MM.1S (cell line): ENCODE measurements around the gene TMEM179.

ENCODE experiments used
- DNase-seq: peaks from one replicate; pipeline ENCODE4 v3.0.0-alpha.2; 2015
- H2AFZ ChIP-seq: fragments of 300-600 bp; sonication (generic); 2 replicates; pipeline ENCODE4 v1.6.0; 2016; ENCODE audit warnings: antibody characterized with exemption, low read length
- H3F3A ChIP-seq: fragments of 300-600 bp; sonication (generic); 2 replicates; pipeline ENCODE4 v1.6.1; 2016; ENCODE audit warnings: mild to moderate bottlenecking, antibody characterized with exemption, low read length, moderate library complexity, mixed read lengths; ENCODE audit not compliant: insufficient read depth
- H3K27ac ChIP-seq: fragments of 300-600 bp; sonication (generic); 2 replicates; pipeline ENCODE4 v1.5.1; 2016; ENCODE audit warnings: mild to moderate bottlenecking, low read length
- H3K27me3 ChIP-seq: fragments of 300-600 bp; sonication (generic); replicated peaks from 2 replicates; pipeline ENCODE4 v1.6.0; 2016; ENCODE audit warnings: low read length; ENCODE audit not compliant: insufficient read depth
- H3K36me3 ChIP-seq: fragments of 300-600 bp; sonication (generic); replicated peaks from 2 replicates; pipeline ENCODE4 v1.6.1; 2016; ENCODE audit warnings: mild to moderate bottlenecking, low read length, mixed read lengths; ENCODE audit not compliant: insufficient read depth
- H3K4me1 ChIP-seq: fragments of 300-600 bp; sonication (generic); 2 replicates; pipeline ENCODE4 v1.6.1; 2016; ENCODE audit warnings: low read length, mixed read lengths
- H3K4me2 ChIP-seq: fragments of 300-600 bp; sonication (generic); 2 replicates; pipeline ENCODE4 v1.6.0; 2016; ENCODE audit warnings: low read depth, low read length
- H3K4me3 ChIP-seq: fragments of 300-600 bp; sonication (generic); 2 replicates; pipeline ENCODE4 v1.5.1; 2016; ENCODE audit warnings: low read length, mixed read lengths
- H3K79me2 ChIP-seq: fragments of 300-600 bp; sonication (generic); 2 replicates; pipeline ENCODE4 v1.6.1; 2016; ENCODE audit warnings: mixed run types, low read length, mixed read lengths
- H3K9ac ChIP-seq: fragments of 300-600 bp; sonication (generic); 2 replicates; pipeline ENCODE4 v1.6.1; 2016; ENCODE audit warnings: low read length, mixed read lengths
- H3K9me2 ChIP-seq: fragments of 300-600 bp; sonication (generic); replicated peaks from 2 replicates; pipeline ENCODE4 v1.6.1; 2016; ENCODE audit warnings: mild to moderate bottlenecking, low read length, mixed read lengths; ENCODE audit not compliant: insufficient read depth
- H3K9me3 ChIP-seq: fragments of 300-600 bp; sonication (generic); replicated peaks from 2 replicates; pipeline ENCODE4 v1.6.1; 2016; ENCODE audit warnings: mild to moderate bottlenecking, low read length, mixed read lengths; ENCODE audit not compliant: insufficient read depth
- H4K20me1 ChIP-seq: fragments of 300-600 bp; sonication (generic); 2 replicates; pipeline ENCODE4 v1.6.1; 2016; ENCODE audit warnings: mild to moderate bottlenecking, low read length, moderate library complexity, mixed read lengths; ENCODE audit not compliant: insufficient read depth
- EZH2 ChIP-seq: fragments of 300-600 bp; sonication (generic); optimal IDR thresholded peaks from 2 replicates; pipeline ENCODE3; 2017; ENCODE audit warnings: low read depth, mild to moderate bottlenecking, antibody characterized with exemption, low read length, mixed read lengths
- EZH2phosphoT487 ChIP-seq: fragments of 300-600 bp; sonication (generic); IDR thresholded peaks from 2 replicates; pipeline ENCODE4 v1.6.1; 2018; ENCODE audit warnings: antibody characterized with exemption, low read length
- TF ChIP-seq, protein P1 (sequence below): fragments of 300-600 bp; sonication (generic); IDR thresholded peaks from 2 replicates; pipeline ENCODE4 v1.5.1; 2016; ENCODE audit warnings: antibody characterized with exemption, low read length, mixed read lengths

The TMEM179 gene

DNA sequence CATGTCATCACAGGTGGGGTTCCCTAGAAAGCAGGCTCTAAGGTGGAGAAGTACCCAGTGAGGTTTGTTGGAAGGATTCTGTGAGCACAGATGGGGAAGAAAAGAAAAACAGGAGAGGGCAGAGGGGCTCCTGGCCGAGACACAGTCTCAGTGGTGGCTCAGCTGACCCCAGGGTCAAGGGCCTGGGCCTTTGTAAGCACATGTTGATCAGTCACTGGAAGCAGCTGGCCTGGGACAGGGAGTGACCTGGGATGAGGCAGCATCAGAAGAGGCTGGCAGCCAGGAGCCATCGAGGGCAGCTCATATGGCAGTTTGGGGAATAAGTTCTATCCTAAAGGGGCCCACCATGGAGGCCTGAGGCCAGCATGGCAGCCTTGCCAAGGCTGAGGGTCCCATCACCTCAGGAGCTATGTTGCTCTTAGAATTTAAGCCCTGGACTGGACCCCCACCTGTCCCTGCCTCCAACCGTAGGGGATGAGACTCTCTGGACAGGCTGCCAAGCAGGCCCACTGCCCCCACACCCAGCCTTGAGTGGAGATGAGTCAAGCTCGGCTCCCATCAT, 6.3 kb upstream of the TMEM179 start:
- no peaks in the 10 kb centered on the region for H3K79me2 ChIP-seq
- TF ChIP-seq, protein P1, sequence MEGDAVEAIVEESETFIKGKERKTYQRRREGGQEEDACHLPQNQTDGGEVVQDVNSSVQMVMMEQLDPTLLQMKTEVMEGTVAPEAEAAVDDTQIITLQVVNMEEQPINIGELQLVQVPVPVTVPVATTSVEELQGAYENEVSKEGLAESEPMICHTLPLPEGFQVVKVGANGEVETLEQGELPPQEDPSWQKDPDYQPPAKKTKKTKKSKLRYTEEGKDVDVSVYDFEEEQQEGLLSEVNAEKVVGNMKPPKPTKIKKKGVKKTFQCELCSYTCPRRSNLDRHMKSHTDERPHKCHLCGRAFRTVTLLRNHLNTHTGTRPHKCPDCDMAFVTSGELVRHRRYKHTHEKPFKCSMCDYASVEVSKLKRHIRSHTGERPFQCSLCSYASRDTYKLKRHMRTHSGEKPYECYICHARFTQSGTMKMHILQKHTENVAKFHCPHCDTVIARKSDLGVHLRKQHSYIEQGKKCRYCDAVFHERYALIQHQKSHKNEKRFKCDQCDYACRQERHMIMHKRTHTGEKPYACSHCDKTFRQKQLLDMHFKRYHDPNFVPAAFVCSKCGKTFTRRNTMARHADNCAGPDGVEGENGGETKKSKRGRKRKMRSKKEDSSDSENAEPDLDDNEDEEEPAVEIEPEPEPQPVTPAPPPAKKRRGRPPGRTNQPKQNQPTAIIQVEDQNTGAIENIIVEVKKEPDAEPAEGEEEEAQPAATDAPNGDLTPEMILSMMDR, result no peak
- TF ChIP-seq EZH2 (no peak), EZH2phosphoT487 (no peak)
- no peak overlapping the region for H2AFZ ChIP-seq
- no peak overlapping the region for H3K27ac ChIP-seq
- H3K4me1 ChIP-seq, result no peaks in the 10 kb centered on the region
- H3K4me2 ChIP-seq, result no peak overlapping the region
- H3K9me2 ChIP-seq, result no peaks in the 10 kb centered on the region
- no peaks in the 10 kb centered on the region for H3F3A ChIP-seq
- H3K36me3 ChIP-seq, result no peaks in the 10 kb centered on the region
- no peak overlapping the region for H3K4me3 ChIP-seq
- no peak for DNase-seq
- no peaks in the 10 kb centered on the region for H3K9me3 ChIP-seq
- no peak overlapping the region for H3K9ac ChIP-seq
- H4K20me1 ChIP-seq, result no peaks in the 10 kb centered on the region
- peaks cover 22% of the 10 kb centered on the region for H3K27me3 ChIP-seq

DNA sequence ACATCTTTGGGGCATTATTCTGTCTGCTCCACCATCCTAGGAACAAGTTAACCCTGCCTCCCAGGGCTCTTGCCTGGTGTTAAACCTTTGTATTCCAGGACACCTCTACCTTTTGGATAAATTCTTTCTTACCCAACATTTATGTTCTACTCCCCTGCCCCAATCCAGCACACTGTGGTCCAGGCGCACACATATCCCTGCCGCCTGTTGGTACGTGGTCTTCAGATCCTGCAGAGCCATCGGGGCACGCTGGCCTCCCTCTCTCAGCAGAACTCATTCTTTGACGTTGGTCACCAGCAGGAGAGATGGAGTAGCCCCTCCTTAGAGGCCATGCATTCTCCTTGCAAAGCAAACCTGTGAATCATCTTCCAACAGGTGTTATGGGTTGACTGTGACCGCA, 5.1 kb upstream of the TMEM179 start:
- Histone ChIP-seq H3F3A (no peaks in the 10 kb centered on the region), H2AFZ (no peak overlapping the region), H4K20me1 (no peaks in the 10 kb centered on the region), H3K4me3 (no peak overlapping the region), H3K79me2 (no peaks in the 10 kb centered on the region), H3K4me2 (no peak overlapping the region), H3K36me3 (no peaks in the 10 kb centered on the region), H3K27ac (no peak overlapping the region), H3K27me3 (peaks cover 22% of the 10 kb centered on the region), H3K4me1 (no peaks in the 10 kb centered on the region), H3K9me3 (no peaks in the 10 kb centered on the region), H3K9me2 (no peaks in the 10 kb centered on the region), H3K9ac (no peak overlapping the region)
- TF ChIP-seq, protein P1, result no peak
- TF ChIP-seq EZH2 (no peak), EZH2phosphoT487 (no peak)
- no peak for DNase-seq

DNA sequence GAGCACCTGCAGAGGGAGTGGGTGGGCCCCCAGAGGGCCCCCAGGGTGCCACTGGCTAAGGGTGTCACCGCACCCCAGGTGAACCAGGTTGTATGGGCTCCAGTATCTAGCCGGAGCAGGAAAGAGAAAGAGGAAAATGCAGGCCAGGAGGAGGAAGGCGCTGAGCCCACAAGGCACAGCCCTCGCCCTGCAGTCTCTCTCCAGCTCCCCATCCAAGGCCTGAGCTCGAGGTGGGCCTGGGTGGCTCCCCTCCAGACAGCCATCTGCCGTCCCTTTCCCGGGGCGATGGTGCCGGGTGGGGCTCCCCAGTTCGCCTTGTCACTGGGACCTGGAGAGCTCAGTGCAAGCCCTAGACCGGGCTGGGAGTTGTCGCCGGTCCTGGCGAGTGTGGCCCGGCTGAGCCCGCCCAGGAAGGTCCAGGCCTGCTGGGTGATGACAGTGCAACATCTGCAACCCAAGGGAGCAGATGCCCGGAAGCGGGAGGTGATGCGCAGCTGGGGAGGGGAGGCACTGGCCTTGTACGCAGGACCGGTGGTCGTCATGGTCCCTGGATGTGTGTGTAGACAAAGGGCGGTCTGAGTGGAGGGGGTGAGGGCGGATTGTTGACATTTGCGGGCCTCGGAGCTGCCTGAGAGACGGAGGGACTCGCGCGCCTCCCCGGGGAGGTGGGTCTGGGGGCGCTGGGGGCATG, 716 bp downstream of the TMEM179 start:
- H3K4me2 ChIP-seq, result no peak overlapping the region
- H3F3A ChIP-seq, result no peaks in the 10 kb centered on the region
- H3K9me3 ChIP-seq, result no peaks in the 10 kb centered on the region
- H3K27me3 ChIP-seq, result peaks cover 12% of the 10 kb centered on the region; the same call in 1 of the 2 replicates
- H3K4me3 ChIP-seq, result no peak overlapping the region
- no peaks in the 10 kb centered on the region for H3K4me1 ChIP-seq
- no peaks in the 10 kb centered on the region for H3K9me2 ChIP-seq
- H2AFZ ChIP-seq, result no peak overlapping the region
- no peaks in the 10 kb centered on the region for H4K20me1 ChIP-seq
- no peaks in the 10 kb centered on the region for H3K79me2 ChIP-seq
- no peak overlapping the region for H3K27ac ChIP-seq
- H3K9ac ChIP-seq, result no peak overlapping the region
- TF ChIP-seq EZH2phosphoT487, result no peak
- TF ChIP-seq, protein P1, result no peak
- TF ChIP-seq EZH2, result no peak
- no peak for DNase-seq
- H3K36me3 ChIP-seq, result no peaks in the 10 kb centered on the region
